K562 (cell line): ENCODE results near the gene TRIAP1.

Experiments used
- ATF3 ChIP-seq, 2 experiments: fragments of 450-650 bp in 1 of 2; sonication (generic) in 1 of 2; formaldehyde crosslinking in 1 of 2; IDR thresholded peaks in 1 of 2; conservative IDR thresholded peaks in 1 of 2; 2 replicates each; pipeline versions ENCODE4 v1.6.1 to v1.8.1; 2016 to 2023; ENCODE audit warnings: mild to moderate bottlenecking in 2 of 2, moderate library complexity in 2 of 2, inconsistent platforms in 1 of 2, missing genetic modification reagents in 1 of 2
- BACH1 ChIP-seq: fragments of 200-800 bp; sonication (Bioruptor generic); IDR thresholded peaks from 2 replicates; pipeline ENCODE4 v1.6.1; 2016; ENCODE audit warnings: missing genetic modification characterization, missing compliant biosample characterization
- CTCF ChIP-seq, 3 experiments: IDR thresholded peaks in 2 of 3; conservative IDR thresholded peaks in 1 of 3; 2 replicates each; pipeline ENCODE4 v1.5.1; 2011 to 2012; ENCODE audit warnings: low read length in 3 of 3, mild to moderate bottlenecking in 3 of 3, control low read depth in 2 of 3, improper control_type of control experiment in 1 of 3, inconsistent platforms in 1 of 3, low read depth in 1 of 3, mixed read lengths in 1 of 3, moderate library complexity in 1 of 3; ENCODE audit not compliant: insufficient read depth in 2 of 3
- EP300 ChIP-seq: IDR thresholded peaks from 2 replicates; pipeline ENCODE4 v1.6.1; 2012; ENCODE audit warnings: low read length, improper control_type of control experiment
- FOXP1 ChIP-seq: sonication (generic); formaldehyde crosslinking; IDR thresholded peaks from 2 replicates; pipeline ENCODE4 v1.8.0; 2022; ENCODE audit warnings: mild to moderate bottlenecking, missing genetic modification reagents
- JUN ChIP-seq, 2 experiments: sonication (generic) in 1 of 2; formaldehyde crosslinking in 1 of 2; IDR thresholded peaks; 2 replicates each; pipeline versions ENCODE4 v1.6.1 to v1.8.0; 2012 to 2022; ENCODE audit warnings: borderline replicate concordance in 2 of 2, mild to moderate bottlenecking in 2 of 2, improper control_type of control experiment in 1 of 2, low read depth in 1 of 2, low read length in 1 of 2, missing genetic modification reagents in 1 of 2
- RFX5 ChIP-seq: IDR thresholded peaks from 2 replicates; pipeline ENCODE4 v1.6.1; 2011; ENCODE audit warnings: low read depth, mild to moderate bottlenecking, improper control_type of control experiment, low read length
- SMAD1 ChIP-seq: fragments of 150-350 bp; IDR thresholded peaks from 2 replicates; pipeline ENCODE4 v1.6.1; 2014; ENCODE audit warnings: low read length, low read depth; ENCODE audit not compliant: partially characterized antibody
- SP1 ChIP-seq: sonication (generic); formaldehyde crosslinking; IDR thresholded peaks from 2 replicates; pipeline ENCODE4 v1.8.1; 2022; ENCODE audit warnings: mild to moderate bottlenecking, missing genetic modification reagents
- TBL1XR1 ChIP-seq, 2 experiments: IDR thresholded peaks; 2 replicates each; pipeline ENCODE4 v1.6.1; 2012; ENCODE audit warnings: improper control_type of control experiment in 2 of 2, low read length in 2 of 2, mild to moderate bottlenecking in 1 of 2
- UBTF ChIP-seq, 2 experiments: IDR thresholded peaks; 2 replicates each; pipeline ENCODE4 v1.6.1; 2012; ENCODE audit warnings: improper control_type of control experiment in 2 of 2, low read depth in 2 of 2, low read length in 2 of 2, borderline replicate concordance in 1 of 2
- ZBTB17 ChIP-seq: fragments of 450-650 bp; formaldehyde crosslinking; IDR thresholded peaks from 2 replicates; pipeline ENCODE4 v1.4.0; 2020; ENCODE audit warnings: mild to moderate bottlenecking

DNA sequence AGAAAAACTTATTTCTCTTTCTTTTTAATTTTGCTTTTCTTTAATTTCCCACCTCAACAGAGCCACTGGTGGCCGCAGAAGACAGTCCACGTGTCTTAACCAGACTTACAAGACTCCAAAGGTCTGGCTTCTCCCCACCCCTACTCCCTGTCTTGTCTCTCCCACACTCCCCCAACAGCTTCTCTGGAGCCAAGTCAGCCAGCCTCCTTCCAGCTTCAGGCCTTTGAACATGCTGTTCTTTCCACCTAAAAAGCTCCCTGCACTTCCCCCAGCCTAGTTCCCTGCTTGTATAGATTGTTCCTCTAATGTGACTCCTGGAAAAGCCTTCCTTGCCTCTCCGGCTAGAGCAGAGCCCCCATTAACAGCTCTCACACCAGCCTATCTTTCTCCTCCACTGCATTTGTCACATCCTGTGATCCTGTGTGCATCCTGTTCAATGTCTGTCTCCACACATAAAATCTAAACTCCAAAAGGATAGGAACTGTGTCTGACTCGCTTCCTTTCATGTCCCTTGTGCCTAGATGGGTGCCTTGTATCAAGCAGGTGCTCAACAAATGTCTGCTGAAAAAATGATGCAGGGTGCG is 42.0 kb upstream of the TRIAP1 start:
- TF ChIP-seq RFX5 (no peak), JUN (IDR thresholded peaks at IDR 0.05; ENCODE audit: borderline replicate concordance, low read depth, low read length) (no peak), JUN (CRISPR knock-in tag; IDR thresholded peaks at IDR 0.05; ENCODE audit: borderline replicate concordance) (no peak), CTCF (IDR thresholded peaks at IDR 0.05 in 2 of 3, conservative IDR thresholded peaks at IDR 0.05 in 1 of 3; ENCODE audit: insufficient read depth in 2 of 3, low read depth in 1 of 3, low read length in 3 of 3) (no peak), FOXP1 (CRISPR knock-in tag) (no peak), EP300 (no peak), TBL1XR1 (IDR thresholded peaks at IDR 0.05; ENCODE audit: low read length in 2 of 2) (no peak), SP1 (no peak), SMAD1 (no peak), ATF3 (IDR thresholded peaks at IDR 0.05) (no peak), ATF3 (CRISPR knock-in tag; conservative IDR thresholded peaks at IDR 0.05) (no peak), BACH1 (no peak), UBTF (IDR thresholded peaks at IDR 0.05; ENCODE audit: borderline replicate concordance in 1 of 2, low read depth in 2 of 2, low read length in 2 of 2) (no peak), ZBTB17 (CRISPR knock-in tag) (no peak)
